Gastrocnemius medialis (tissue), 4 donors: ENCODE data around the gene TFCP2L1.

Experiments
- POLR2A ChIP-seq, 2 donors: fragments of 450-650 bp; IDR thresholded peaks; one replicate each; pipeline ENCODE4 v1.6.1; 2017; ENCODE audit warnings: antibody characterized with exemption in 2 of 2, mild to moderate bottlenecking in 2 of 2, moderate library complexity in 2 of 2
- TF ChIP-seq, protein P1 (sequence below), 5 experiments: fragments of 450-650 bp in 3 of 5; fragments of 200-600 bp in 2 of 5; sonication (generic) in 2 of 5; IDR thresholded peaks in 4 of 5; conservative IDR thresholded peaks in 1 of 5; 1 replicate in 4 of 5; 2 replicates in 1 of 5; pipeline ENCODE4 v1.5.1; 2016 to 2019; ENCODE audit warnings: antibody characterized with exemption in 5 of 5, mild to moderate bottlenecking in 3 of 5, moderate library complexity in 3 of 5

DNA sequence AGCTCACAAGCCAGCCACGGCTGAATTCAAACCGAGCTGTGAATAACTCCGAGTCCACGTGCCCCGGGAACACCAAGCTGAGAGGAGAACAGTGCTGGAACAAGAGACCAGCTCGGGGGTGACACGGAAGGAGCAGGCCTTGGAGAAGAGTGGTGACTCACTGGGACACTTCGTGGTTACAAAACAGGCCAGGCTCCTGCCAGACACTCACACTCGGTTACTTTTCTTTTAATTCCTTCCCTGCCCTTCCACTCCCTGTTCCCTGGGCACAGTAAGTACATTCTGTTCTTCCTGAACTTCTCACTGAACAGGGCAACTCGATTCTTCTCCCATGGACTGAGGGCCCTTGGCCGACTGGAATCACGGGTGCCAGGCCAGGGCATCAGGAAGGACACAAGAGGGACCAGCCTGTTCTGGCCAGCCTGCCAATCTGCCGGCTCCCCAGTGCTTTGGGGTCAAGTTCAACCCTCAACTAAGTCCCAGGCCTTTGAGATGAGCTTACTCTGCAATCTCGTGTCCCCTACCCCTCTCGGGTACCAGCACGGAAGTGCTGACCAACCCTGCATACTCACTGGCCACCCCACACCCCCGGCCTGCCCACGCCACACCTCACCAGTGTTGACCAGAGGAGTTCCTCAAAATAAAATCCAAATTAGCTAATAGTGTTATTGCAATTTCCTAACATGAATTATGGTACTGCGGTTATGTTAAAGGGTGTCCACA is 87.5 kb downstream of the TFCP2L1 start:
- TF ChIP-seq, protein P1, sequence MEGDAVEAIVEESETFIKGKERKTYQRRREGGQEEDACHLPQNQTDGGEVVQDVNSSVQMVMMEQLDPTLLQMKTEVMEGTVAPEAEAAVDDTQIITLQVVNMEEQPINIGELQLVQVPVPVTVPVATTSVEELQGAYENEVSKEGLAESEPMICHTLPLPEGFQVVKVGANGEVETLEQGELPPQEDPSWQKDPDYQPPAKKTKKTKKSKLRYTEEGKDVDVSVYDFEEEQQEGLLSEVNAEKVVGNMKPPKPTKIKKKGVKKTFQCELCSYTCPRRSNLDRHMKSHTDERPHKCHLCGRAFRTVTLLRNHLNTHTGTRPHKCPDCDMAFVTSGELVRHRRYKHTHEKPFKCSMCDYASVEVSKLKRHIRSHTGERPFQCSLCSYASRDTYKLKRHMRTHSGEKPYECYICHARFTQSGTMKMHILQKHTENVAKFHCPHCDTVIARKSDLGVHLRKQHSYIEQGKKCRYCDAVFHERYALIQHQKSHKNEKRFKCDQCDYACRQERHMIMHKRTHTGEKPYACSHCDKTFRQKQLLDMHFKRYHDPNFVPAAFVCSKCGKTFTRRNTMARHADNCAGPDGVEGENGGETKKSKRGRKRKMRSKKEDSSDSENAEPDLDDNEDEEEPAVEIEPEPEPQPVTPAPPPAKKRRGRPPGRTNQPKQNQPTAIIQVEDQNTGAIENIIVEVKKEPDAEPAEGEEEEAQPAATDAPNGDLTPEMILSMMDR (IDR thresholded peaks at IDR 0.05 in 4 of 5, conservative IDR thresholded peaks at IDR 0.05 in 1 of 5) = no peak
- peak in 1 of 2 donors; percentile 43 for TF ChIP-seq POLR2A (IDR thresholded peaks at IDR 0.05)
